SK-N-SH treated with all-trans-retinoic acid at 6 μM for 48 hours (cell line): Measurements from ENCODE around the gene NDUFB5.

Experiments
- ATAC-seq: fragments of 200-7000 bp; cut with Tn5 transposase; 3 replicates; pipeline ENCODE4 v1.9.1; 2020; ENCODE audit warnings: mild to moderate bottlenecking, moderate library complexity
- ARNTL ChIP-seq: fragments of 450-650 bp; formaldehyde crosslinking; IDR thresholded peaks from 2 replicates; pipeline ENCODE4 v1.5.0; 2020; ENCODE audit warnings: low read depth, mild to moderate bottlenecking, moderate library complexity, borderline replicate concordance
- BACH2 ChIP-seq: fragments of 250-450 bp; sonication (Bioruptor Pico); IDR thresholded peaks from 2 replicates; pipeline ENCODE4 v1.9.0; 2021; ENCODE audit warnings: mild to moderate bottlenecking, borderline replicate concordance
- ESRRG ChIP-seq: fragments of 250-450 bp; sonication (Bioruptor Pico); IDR thresholded peaks from 2 replicates; pipeline ENCODE4 v1.6.1; 2021; ENCODE audit warnings: mild to moderate bottlenecking
- GLIS3 ChIP-seq: fragments of 250-450 bp; sonication (Bioruptor Pico); IDR thresholded peaks from 2 replicates; pipeline ENCODE4 v1.5.0; 2020; ENCODE audit warnings: mild to moderate bottlenecking, moderate library complexity
- OSR1 ChIP-seq: fragments of 250-450 bp; sonication (Bioruptor Pico); IDR thresholded peaks from 2 replicates; pipeline ENCODE4 v1.8.0; 2022; ENCODE audit warnings: moderate library complexity, mild to moderate bottlenecking, inconsistent platforms
- POU6F1 ChIP-seq: fragments of 250-450 bp; sonication (Bioruptor Pico); IDR thresholded peaks from 2 replicates; pipeline ENCODE4 v1.8.0; 2021; ENCODE audit warnings: low read depth, mild to moderate bottlenecking, moderate library complexity, borderline replicate concordance
- PPARA ChIP-seq: fragments of 250-450 bp; sonication (Bioruptor Pico); IDR thresholded peaks from 2 replicates; pipeline ENCODE4 v1.5.0; 2020; ENCODE audit warnings: mild to moderate bottlenecking, borderline replicate concordance
- RARB ChIP-seq: fragments of 250-450 bp; sonication (Bioruptor Pico); IDR thresholded peaks from 2 replicates; pipeline ENCODE4 v1.8.0; 2021; ENCODE audit warnings: mild to moderate bottlenecking, moderate library complexity
- SNAI2 ChIP-seq: fragments of 250-450 bp; sonication (Bioruptor Pico); IDR thresholded peaks from 2 replicates; pipeline ENCODE4 v1.5.0; 2020; ENCODE audit warnings: mild to moderate bottlenecking, moderate library complexity
- TCF4 ChIP-seq: fragments of 250-450 bp; sonication (Bioruptor Pico); IDR thresholded peaks from 2 replicates; pipeline ENCODE4 v1.8.0; 2021; ENCODE audit warnings: mild to moderate bottlenecking, moderate library complexity, borderline replicate concordance
- TOX ChIP-seq: fragments of 250-450 bp; sonication (Bioruptor Pico); IDR thresholded peaks from 2 replicates; pipeline ENCODE4 v1.8.0; 2021; ENCODE audit warnings: mild to moderate bottlenecking, moderate library complexity, borderline replicate concordance
- TSHZ2 ChIP-seq: fragments of 250-450 bp; sonication (Bioruptor Pico); IDR thresholded peaks from 2 replicates; pipeline ENCODE4 v1.5.0; 2020; ENCODE audit warnings: mild to moderate bottlenecking, moderate library complexity
- ZNF565 ChIP-seq: fragments of 450-650 bp; formaldehyde crosslinking; conservative IDR thresholded peaks from 2 replicates; pipeline ENCODE4 v1.5.0; 2020; ENCODE audit warnings: low read depth, mild to moderate bottlenecking, moderate library complexity
- ZNF70 ChIP-seq: fragments of 450-650 bp; formaldehyde crosslinking; IDR thresholded peaks from 2 replicates; pipeline ENCODE4 v1.5.0; 2020; ENCODE audit warnings: mild to moderate bottlenecking, moderate library complexity
- ZNF8 ChIP-seq: fragments of 450-650 bp; formaldehyde crosslinking; IDR thresholded peaks from 2 replicates; pipeline ENCODE4 v1.5.0; 2020; ENCODE audit warnings: mild to moderate bottlenecking, moderate library complexity
- TF ChIP-seq, protein P1 (sequence below): fragments of 250-450 bp; sonication (Bioruptor Pico); IDR thresholded peaks from 2 replicates; pipeline ENCODE4 v1.5.1; 2020; ENCODE audit warnings: low read depth, mild to moderate bottlenecking, moderate library complexity
- TF ChIP-seq, protein P2 (sequence below): fragments of 250-450 bp; sonication (Bioruptor Pico); IDR thresholded peaks from 2 replicates; pipeline ENCODE4 v1.5.1; 2021; ENCODE audit warnings: mild to moderate bottlenecking, moderate library complexity
- TF ChIP-seq, protein P3 (sequence below): fragments of 250-450 bp; sonication (Bioruptor Pico); IDR thresholded peaks from 2 replicates; pipeline ENCODE4 v1.8.0; 2020; ENCODE audit warnings: mild to moderate bottlenecking, moderate library complexity, borderline replicate concordance

The NDUFB5 gene

DNA sequence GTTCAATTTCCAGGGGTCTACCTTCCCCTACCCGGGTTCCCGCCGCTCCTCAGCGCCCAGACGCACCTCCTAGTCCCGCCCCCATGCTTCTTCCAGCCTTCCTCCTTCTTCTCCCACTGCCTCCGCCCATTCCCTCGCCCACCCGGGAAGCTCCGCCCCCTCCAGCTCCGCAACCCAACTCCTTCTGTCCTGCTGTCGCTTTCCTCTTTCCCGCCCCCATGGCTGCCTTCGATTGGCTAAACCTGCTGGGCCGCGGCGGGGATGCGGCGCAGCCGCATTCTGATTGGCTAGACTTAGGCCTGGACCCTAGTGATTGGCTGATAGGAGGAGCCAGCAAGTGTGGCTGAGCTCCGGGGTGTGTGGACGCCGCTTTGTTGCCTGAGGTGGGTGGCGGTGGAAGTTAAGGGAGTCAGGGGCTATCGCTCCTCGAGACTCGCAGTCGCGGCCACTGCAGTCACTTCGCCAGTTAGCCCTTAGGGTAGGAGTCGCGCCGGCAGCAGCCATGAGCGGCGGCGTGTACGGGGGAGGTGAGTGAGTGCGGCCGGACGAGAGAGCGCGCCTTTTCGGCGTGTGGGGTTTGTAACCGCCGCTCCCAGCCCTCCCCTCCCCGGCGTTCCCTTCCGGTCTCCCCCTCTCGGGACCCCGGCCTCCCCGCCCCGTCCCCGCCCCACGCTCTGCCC is 41.9 kb upstream of the NDUFB5 start, which contains the start of gene ACTL6A:
Gene ACTL6A (plus strand): TSS at position 336 of the 680 bp plus-strand sequence. CDS start 167 bp downstream, at position 503.
- peak; percentile 97 for ATAC-seq
- TF ChIP-seq TSHZ2 (no peak), ESRRG (CRISPR knock-in tag) (no peak), ARNTL (CRISPR knock-in tag) (no peak), OSR1 (CRISPR knock-in tag) (no peak), ZNF8 (CRISPR knock-in tag) (no peak), BACH2 (CRISPR knock-in tag) (no peak), GLIS3 (CRISPR knock-in tag) (no peak), POU6F1 (CRISPR knock-in tag) (no peak), SNAI2 (no peak), ZNF565 (no peak), TOX (CRISPR knock-in tag) (no peak)
- TF ChIP-seq, protein P1, sequence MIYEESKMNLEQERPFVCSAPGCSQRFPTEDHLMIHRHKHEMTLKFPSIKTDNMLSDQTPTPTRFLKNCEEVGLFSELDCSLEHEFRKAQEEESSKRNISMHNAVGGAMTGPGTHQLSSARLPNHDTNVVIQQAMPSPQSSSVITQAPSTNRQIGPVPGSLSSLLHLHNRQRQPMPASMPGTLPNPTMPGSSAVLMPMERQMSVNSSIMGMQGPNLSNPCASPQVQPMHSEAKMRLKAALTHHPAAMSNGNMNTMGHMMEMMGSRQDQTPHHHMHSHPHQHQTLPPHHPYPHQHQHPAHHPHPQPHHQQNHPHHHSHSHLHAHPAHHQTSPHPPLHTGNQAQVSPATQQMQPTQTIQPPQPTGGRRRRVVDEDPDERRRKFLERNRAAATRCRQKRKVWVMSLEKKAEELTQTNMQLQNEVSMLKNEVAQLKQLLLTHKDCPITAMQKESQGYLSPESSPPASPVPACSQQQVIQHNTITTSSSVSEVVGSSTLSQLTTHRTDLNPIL (CRISPR knock-in tag) = no peak

DNA sequence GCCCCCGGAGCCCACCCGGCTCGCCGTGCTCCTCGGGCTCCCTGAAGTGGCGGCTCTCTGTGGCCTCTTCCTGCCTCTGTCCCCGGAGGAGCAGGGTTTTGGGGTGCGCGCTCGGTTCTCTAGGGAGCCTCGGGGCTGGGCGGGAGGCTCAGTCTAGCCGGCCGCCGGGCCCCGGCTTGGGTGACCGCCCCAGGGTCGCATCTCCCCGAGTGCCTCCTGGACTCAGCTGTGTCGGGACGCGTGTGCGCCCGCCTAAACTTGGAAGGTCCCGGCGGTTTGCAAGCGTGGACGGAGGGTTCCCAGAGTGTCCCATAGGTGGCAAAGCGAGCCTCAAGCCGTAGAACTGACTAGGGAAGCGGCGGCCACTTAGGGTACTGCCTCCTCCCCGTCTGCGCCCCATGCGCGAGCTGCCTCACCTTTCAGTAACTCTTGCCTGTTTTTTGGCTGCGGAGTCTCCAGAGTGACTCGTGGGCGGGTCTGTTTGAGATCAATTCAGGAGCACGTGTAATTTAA is 41.3 kb upstream of the NDUFB5 start:
- ATAC-seq = peak; percentile 85
- TF ChIP-seq POU6F1 (CRISPR knock-in tag) (no peak), BACH2 (CRISPR knock-in tag) (no peak), RARB (CRISPR knock-in tag) (no peak), ZNF70 (CRISPR knock-in tag) (no peak), GLIS3 (CRISPR knock-in tag) (no peak), SNAI2 (no peak), TCF4 (CRISPR knock-in tag) (no peak), PPARA (CRISPR knock-in tag) (no peak)
- TF ChIP-seq, protein P1 (CRISPR knock-in tag) = no peak
- TF ChIP-seq, protein P2, sequence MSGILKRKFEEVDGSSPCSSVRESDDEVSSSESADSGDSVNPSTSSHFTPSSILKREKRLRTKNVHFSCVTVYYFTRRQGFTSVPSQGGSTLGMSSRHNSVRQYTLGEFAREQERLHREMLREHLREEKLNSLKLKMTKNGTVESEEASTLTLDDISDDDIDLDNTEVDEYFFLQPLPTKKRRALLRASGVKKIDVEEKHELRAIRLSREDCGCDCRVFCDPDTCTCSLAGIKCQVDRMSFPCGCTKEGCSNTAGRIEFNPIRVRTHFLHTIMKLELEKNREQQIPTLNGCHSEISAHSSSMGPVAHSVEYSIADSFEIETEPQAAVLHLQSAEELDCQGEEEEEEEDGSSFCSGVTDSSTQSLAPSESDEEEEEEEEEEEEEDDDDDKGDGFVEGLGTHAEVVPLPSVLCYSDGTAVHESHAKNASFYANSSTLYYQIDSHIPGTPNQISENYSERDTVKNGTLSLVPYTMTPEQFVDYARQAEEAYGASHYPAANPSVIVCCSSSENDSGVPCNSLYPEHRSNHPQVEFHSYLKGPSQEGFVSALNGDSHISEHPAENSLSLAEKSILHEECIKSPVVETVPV (CRISPR knock-in tag) = no peak
- TF ChIP-seq, protein P3, sequence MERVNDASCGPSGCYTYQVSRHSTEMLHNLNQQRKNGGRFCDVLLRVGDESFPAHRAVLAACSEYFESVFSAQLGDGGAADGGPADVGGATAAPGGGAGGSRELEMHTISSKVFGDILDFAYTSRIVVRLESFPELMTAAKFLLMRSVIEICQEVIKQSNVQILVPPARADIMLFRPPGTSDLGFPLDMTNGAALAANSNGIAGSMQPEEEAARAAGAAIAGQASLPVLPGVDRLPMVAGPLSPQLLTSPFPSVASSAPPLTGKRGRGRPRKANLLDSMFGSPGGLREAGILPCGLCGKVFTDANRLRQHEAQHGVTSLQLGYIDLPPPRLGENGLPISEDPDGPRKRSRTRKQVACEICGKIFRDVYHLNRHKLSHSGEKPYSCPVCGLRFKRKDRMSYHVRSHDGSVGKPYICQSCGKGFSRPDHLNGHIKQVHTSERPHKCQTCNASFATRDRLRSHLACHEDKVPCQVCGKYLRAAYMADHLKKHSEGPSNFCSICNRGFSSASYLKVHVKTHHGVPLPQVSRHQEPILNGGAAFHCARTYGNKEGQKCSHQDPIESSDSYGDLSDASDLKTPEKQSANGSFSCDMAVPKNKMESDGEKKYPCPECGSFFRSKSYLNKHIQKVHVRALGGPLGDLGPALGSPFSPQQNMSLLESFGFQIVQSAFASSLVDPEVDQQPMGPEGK = no peak
- TF ChIP-seq, all 23 proteins: peak for 0
